ENCODE measurements around the gene KCTD13.

Gene KCTD13

GRCh38 chr16:29925781-29926710, at the start of gene KCTD13:
KCTD13 (minus strand) TSS chr16:29926226; CDS start chr16:29926033, 193 bp downstream.
- peak; percentile 44 for DNase-seq (ENCODE audit: extremely low read depth, low read depth)
- no peak for TF ChIP-seq CTCF (IDR thresholded peaks at IDR 0.05; ENCODE audit: low read depth, low read length)

GRCh38 chr16:29975134-29975538, 49.1 kb upstream of the KCTD13 start:
- DNase-seq (ENCODE audit: extremely low read depth, low read depth) = no peak
- no peak for TF ChIP-seq CTCF (IDR thresholded peaks at IDR 0.05; ENCODE audit: low read depth, low read length)

- no peak for TF ChIP-seq CTCF (IDR thresholded peaks at IDR 0.05; ENCODE audit: low read depth, low read length)
- no peak for DNase-seq (ENCODE audit: extremely low read depth, low read depth)
Measured at GRCh38 chr16:29974291-29975133, 48.5 kb upstream of the KCTD13 start.

- TF ChIP-seq CTCF (IDR thresholded peaks at IDR 0.05; ENCODE audit: low read depth, low read length) = no peak
Measured at GRCh38 chr16:29973384-29974246, 47.6 kb upstream of the KCTD13 start, which contains the start of gene TAOK2. TAOK2 (plus strand) TSS chr16:29973868; CDS start chr16:29977773, 3,905 bp downstream.

GRCh38 chr16:29972992-29973383, 47.0 kb upstream of the KCTD13 start:
- no peak for DNase-seq (ENCODE audit: extremely low read depth, low read depth)
- TF ChIP-seq CTCF (IDR thresholded peaks at IDR 0.05; ENCODE audit: low read depth, low read length) = no peak

More at GRCh38 chr16:29973384-29974246, 47.6 kb upstream of the KCTD13 start, which contains the start of gene TAOK2:
- DNase-seq (ENCODE audit: extremely low read depth, low read depth) = peak; percentile 98

- DNase-seq (ENCODE audit: extremely low read depth, low read depth) = no peak
Measured at GRCh38 chr16:29972500-29972899, 46.5 kb upstream of the KCTD13 start.

More at GRCh38 chr16:29972500-29972899, 46.5 kb upstream of the KCTD13 start:
- no peak for TF ChIP-seq CTCF (IDR thresholded peaks at IDR 0.05; ENCODE audit: low read depth, low read length)
